ENCODE results near the gene ELF3.

DNA sequence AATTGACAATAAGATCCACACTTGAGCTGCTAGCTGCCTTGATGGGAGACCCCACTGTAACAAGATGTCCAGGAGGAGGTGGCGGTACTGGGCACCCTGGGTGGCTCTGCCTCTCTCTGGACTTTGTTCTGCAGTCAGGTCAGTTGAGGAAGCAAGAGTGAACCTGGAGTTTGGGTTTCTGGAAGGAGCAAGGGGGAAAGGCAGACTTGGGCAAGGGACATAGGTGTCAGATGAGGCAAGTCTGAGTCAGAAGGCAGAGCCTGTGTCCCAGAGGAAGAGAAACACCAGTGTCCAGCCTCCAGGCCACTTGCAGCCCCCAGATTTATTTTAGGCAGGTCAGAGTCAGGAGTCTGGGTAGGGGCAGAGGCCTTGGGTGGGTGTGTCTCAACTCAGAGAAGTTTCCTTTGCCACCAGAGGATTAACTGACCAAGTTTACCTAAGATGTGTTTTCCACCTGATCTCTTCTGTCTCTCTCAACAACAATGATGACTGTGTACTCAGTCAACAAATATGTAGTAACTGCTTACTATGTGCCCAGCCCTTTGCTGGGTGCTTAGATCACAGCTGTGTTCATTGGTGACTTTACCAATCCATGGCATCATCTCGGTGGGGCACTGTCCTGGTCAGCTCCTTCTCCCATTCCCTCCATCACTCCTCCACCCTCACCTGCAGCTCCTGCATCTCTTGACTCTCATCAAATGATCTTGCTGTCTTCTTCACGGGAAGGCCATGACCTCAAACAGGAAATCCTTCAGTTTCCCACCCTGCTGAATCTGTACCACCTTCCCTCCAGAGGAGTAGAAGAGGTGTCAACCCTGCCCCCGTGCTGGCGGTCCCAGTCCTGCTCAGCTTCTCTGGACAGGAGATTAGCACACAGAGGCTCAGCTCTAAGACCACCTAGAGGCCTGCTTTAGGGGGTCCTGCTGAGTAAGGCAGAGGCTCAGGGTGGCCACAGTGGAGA is 36.6 kb downstream of the ELF3 start:
- TF ChIP-seq, protein P1, sequence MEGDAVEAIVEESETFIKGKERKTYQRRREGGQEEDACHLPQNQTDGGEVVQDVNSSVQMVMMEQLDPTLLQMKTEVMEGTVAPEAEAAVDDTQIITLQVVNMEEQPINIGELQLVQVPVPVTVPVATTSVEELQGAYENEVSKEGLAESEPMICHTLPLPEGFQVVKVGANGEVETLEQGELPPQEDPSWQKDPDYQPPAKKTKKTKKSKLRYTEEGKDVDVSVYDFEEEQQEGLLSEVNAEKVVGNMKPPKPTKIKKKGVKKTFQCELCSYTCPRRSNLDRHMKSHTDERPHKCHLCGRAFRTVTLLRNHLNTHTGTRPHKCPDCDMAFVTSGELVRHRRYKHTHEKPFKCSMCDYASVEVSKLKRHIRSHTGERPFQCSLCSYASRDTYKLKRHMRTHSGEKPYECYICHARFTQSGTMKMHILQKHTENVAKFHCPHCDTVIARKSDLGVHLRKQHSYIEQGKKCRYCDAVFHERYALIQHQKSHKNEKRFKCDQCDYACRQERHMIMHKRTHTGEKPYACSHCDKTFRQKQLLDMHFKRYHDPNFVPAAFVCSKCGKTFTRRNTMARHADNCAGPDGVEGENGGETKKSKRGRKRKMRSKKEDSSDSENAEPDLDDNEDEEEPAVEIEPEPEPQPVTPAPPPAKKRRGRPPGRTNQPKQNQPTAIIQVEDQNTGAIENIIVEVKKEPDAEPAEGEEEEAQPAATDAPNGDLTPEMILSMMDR (IDR thresholded peaks at IDR 0.05 in 2 of 3, conservative IDR thresholded peaks at IDR 0.05 in 1 of 3; ENCODE audit: control insufficient read depth in 2 of 3, extremely low read depth in 1 of 3, insufficient read depth in 1 of 3, low read depth in 3 of 3, low read length in 3 of 3): no peak
- TF ChIP-seq, protein P2, sequence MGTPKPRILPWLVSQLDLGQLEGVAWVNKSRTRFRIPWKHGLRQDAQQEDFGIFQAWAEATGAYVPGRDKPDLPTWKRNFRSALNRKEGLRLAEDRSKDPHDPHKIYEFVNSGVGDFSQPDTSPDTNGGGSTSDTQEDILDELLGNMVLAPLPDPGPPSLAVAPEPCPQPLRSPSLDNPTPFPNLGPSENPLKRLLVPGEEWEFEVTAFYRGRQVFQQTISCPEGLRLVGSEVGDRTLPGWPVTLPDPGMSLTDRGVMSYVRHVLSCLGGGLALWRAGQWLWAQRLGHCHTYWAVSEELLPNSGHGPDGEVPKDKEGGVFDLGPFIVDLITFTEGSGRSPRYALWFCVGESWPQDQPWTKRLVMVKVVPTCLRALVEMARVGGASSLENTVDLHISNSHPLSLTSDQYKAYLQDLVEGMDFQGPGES (IDR thresholded peaks at IDR 0.05): no peak
- TF ChIP-seq NFYB (IDR thresholded peaks at IDR 0.05; ENCODE audit: insufficient read depth, low read depth, low read length) (no peak), BRCA1 (IDR thresholded peaks at IDR 0.05; ENCODE audit: low read depth, low read length) (no peak), SPI1 (IDR thresholded peaks at IDR 0.05; ENCODE audit: borderline replicate concordance, insufficient read depth, low read depth, low read length) (no peak), POLR2AphosphoS2 (IDR thresholded peaks at IDR 0.05; ENCODE audit: low read depth, low read length) (no peak), GATAD2B (conservative IDR thresholded peaks at IDR 0.05; ENCODE audit: low read depth) (no peak), JUNB (IDR thresholded peaks at IDR 0.05) (no peak), FOS (IDR thresholded peaks at IDR 0.05; ENCODE audit: borderline replicate concordance, extremely low read depth, insufficient read length) (no peak), RBBP5 (conservative IDR thresholded peaks at IDR 0.05) (no peak)
